Cerebellar nuclear complex (tissue), 1 donor: ENCODE results near the gene CEACAM18.

Source experiments
- DNase-seq, 2 experiments: peaks; one replicate each; lab custom pipeline; 2025; lab: John Stamatoyannopoulos, UW

Gene CEACAM18

DNA sequence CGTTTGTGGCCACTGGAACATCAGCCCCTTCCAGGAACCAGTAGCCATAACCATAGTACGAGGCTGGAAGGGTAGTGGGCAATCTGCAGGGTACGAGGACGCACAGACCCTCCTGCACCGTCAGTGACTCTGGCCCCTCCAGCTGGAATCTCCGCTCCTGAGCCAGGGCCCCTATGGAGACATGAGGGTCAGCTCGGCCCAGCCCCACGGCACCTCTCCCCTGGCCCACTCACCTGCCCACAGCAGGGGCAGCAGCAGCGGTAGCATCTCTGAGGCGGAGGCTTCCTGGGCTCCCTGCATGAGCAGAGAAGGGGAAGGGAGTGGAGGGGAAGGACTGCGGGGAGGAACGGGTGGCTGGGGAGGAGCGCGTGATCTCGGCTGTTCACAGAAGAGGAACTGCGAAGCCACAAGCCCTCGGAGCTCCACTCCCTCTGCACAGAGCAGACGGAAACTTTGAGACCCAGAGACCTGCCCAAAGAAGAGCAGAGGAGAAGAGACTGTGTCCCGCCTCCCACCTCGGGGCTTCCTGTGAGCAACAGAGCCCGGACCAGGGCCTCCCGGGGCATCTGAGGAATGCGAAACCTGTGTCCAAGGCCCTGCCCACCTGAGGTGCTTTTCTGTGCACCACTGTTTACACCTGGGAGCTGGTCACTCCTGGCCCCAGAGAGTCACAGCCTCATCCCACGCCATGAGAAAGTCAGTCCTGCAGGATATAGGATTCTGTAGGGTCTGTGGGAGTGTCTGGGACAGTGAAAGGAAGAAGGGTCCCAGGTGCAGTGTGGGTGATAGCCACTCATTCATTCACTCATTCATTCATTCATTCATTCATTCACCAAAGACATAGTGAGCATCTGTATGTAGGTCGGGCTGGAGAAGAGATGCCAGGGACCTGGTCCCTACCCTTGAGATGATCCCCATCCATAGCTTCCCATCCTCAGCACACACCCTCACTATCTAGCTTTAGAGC is 53.3 kb downstream of the CEACAM18 start, which contains the start of gene SIGLEC6:
Gene SIGLEC6, minus strand, starts transcription at position 322 of the 967 bp plus-strand sequence. Its CDS starts 22 bp downstream, at position 300.
- DNase-seq, result no peak

DNA sequence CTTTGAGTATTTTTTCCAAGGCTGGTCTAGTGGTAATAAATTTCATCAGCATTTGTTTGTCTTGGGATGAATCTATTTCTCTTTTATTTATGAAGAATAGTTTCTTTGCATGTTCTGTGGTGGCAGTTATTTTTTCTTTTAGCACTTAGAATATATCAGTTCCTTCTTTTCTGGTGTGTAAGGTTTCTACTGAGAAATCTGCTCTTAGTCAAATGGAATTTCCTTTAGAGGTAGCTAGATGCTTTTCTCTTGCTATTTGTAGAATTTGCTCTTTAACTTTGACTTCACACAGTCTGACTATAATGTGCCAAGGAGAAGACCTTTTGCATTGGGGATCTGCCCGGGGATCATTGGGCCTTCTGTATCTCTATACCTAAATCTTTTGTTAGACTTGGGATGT is 57.2 kb downstream of the CEACAM18 start:
- no peak for DNase-seq

DNA sequence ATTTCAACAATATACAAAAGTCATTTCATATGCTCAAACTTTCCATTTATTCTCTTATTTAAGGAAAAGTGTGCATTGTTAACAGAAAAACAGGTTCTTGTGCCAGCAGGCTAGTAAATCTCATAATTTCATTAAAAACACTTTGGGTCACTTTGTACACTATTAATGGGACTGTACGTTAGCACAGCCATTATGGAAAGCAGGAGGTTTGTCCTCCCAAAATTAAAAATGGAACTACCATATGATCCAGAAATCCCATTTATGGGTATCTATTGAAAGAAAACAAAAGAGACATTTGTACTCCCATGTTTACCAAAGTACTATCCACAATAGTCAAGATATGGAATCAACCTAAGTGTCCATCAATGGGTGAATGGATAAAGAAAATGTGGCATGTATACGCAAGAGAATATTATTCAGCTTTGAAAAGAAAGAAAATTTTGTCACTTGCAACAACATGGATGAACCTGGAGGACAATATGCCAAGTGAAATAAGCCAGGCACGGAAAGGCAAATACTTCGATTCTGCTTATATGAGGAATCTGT is 61.6 kb downstream of the CEACAM18 start:
- no peak for DNase-seq
